Fibroblast of skin of abdomen (primary cell): ENCODE results near the gene CA10.

ENCODE experiments used
- DNase-seq: peaks from one replicate; pipeline ENCODE4 v3.0.0-alpha.2; 2013

CA10 gene

GRCh38 chr17:51855806-51856205 is 302.7 kb downstream of the CA10 start:
- no peak for DNase-seq

DNA sequence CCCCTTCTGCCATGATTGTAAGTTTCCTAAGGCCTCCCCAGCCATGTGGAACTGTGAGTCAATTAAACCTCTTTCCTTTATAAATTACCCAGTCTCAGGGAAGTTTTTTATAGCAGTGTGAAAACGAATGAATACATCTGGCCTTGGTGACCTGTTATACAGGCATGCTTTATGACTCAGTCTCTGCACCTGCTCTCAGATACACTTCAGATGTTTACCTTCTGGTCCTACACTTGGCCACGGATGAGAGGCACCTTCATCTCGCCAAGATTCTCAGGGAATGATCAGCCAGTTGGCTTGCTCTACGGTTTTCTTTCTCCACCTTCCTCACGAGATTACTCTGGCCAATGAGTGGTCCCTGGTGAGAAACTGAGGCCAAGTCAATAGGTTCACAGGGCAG is 304.7 kb downstream of the CA10 start:
- no peak for DNase-seq

DNA sequence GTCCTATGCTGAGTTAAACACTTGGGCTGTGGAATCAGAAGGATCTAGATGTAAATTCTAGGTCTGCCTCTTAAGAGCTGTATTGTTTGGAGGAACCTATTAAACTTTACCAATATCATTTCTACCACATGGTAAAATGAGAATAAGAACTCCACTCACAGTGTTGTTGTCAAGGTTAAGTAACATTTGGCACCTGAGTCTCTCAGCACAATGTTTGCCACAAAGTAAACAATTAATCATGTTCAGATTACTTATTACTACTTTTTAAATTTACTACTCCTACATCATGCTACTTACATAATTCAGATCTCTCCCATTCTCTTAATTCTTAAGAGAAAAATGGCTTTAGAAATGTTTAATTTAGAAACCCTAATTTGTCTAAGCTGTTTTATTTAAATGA is 305.9 kb downstream of the CA10 start:
- DNase-seq: no peak

DNA sequence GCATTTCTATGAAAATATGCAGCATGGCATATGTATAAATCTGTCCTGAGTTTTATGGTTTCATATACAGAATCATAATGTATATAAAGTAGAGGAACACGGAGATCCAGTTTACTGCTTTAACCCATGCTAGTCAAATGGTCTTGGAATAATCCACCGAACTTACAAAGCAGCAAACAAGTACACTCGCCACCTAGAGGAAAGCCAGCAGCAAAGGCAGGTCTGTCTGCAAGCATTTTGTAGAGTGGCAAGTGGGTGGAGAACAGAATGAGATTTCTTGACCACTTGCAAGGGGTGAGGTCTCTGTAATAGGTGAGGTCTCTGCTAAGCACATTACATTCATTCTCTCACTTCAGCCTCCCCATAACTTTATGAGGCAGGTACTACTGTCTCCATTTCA is 308.3 kb downstream of the CA10 start:
- DNase-seq: no peak

- no peak for DNase-seq
These were observed 310.1 kb downstream of the CA10 start for GRCh38 chr17:51848451-51848850.

- no peak for DNase-seq
These were observed 311.9 kb downstream of the CA10 start for GRCh38 chr17:51846566-51846965.

GRCh38 chr17:51845776-51846175 is 312.7 kb downstream of the CA10 start:
- DNase-seq: no peak

DNA sequence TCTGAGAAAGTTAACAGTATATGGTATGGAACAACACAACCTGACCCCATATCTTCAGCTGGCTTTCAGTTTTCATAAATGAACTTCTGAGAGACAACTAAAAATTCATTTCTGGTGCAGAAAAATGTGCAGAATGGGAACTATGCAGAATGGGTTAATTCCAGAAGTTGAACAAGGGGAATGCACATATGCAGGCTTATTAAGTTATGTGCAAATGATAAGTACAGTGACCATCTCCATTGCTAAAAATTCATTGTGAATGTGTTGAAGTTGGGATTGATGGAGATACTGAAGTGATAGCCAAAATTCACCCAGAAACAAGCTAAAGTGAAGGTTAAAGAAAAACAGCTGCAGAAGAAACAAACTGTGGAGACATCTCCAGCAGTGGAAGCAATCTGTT is 315.8 kb downstream of the CA10 start:
- DNase-seq: no peak

DNA sequence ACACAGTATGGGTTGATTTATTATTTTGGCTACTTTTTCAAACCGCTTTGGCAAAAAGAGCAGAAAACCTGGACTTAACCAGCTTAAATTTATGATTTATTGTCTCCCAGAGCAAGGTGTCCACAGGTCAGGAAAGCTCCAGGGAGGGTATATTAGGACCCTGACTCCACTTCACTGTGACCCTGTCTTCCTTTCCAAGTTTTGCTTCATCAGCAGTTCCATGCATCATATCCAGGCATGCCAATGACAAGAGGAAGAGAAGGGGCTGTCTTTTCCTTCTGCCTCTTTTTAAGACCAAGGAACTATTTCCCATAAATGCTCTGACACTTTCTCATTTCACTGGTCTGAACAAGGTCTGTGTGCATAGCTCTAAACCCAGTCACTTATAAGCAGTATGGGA is 316.8 kb downstream of the CA10 start:
- DNase-seq: no peak

- no peak for DNase-seq
These were observed 317.8 kb downstream of the CA10 start for GRCh38 chr17:51840688-51841087.

GRCh38 chr17:51833620-51834019 is 324.9 kb downstream of the CA10 start:
- no peak for DNase-seq

DNA sequence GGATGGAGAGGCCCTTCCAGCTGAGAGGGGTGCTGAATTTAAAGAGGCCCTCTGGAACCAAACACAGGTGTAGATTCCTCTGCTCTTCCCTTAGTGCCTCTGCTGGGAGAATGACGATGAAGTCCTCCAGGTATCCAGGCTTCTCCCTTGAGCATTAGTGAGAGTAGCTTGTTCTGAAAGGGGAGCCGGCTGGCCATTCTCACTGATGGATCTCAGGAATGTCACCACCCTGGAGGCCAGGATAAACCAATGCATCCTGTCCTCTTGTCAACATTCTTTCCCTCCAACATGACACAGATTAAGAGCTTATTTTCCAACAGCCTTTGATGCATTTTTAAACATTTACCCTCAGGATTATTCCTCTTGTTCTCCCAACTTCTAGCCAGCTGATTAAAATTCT is 325.5 kb downstream of the CA10 start:
- DNase-seq: no peak

GRCh38 chr17:51830886-51831285 is 327.6 kb downstream of the CA10 start:
- DNase-seq: no peak

DNA sequence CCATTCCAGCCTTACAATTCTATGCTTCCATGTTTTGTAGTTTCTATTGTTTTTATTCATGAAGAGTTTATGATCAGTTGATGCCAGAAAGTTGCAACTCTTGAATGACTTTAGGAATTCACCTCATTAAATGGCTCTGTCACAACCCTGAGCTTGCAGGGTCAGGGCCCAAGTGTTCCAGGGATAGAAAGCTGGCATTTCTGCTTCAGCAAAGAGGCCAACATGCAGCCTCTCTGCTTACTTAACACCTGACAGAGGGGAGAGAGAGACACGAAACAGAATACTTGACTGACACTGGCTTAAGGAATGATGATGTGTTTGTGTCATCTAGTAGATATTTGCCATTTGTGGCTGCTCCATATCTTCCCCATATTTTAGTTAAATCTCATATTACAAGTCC is 328.1 kb downstream of the CA10 start:
- DNase-seq: no peak

- no peak for DNase-seq
These were observed 329.6 kb downstream of the CA10 start for GRCh38 chr17:51828901-51829300.

DNA sequence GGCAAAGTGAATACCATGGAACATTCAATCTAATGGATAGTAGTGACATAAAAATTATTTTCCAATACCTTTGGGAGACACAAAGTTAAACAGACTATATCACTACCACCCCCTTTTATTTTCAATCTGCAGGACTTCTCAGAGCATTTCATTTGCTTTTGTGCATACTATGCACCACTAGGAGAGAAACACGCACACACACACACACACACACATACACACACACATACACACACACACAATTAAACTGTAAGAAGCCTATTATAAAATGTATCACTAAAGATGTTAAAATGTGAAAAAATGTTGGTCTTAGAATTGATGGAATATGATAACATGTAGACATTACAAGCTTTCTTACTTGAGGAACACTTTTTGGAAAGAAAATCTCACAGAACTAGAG is 331.4 kb downstream of the CA10 start:
- no peak for DNase-seq

DNA sequence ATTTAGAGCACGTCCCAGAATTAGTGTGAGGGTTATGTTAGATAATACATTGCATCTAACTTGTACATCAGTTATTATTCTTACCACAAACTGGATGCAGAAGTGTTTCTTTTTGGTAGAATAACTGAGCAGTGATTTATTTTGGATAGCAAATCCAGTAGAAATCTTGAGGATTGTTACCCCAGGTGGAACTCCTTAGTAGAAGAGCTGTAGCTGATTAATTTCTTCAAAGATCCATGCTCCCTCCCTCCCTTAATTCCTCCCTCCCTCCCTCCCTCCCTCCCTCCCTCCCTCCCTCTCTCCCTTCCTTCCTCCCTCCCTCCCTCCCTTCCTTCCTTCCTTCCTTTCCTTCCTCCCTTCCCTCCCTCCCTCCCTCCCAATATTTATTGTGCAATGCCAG is 337.7 kb downstream of the CA10 start:
- no peak for DNase-seq

GRCh38 chr17:51820252-51820651 is 338.3 kb downstream of the CA10 start:
- DNase-seq: no peak

DNA sequence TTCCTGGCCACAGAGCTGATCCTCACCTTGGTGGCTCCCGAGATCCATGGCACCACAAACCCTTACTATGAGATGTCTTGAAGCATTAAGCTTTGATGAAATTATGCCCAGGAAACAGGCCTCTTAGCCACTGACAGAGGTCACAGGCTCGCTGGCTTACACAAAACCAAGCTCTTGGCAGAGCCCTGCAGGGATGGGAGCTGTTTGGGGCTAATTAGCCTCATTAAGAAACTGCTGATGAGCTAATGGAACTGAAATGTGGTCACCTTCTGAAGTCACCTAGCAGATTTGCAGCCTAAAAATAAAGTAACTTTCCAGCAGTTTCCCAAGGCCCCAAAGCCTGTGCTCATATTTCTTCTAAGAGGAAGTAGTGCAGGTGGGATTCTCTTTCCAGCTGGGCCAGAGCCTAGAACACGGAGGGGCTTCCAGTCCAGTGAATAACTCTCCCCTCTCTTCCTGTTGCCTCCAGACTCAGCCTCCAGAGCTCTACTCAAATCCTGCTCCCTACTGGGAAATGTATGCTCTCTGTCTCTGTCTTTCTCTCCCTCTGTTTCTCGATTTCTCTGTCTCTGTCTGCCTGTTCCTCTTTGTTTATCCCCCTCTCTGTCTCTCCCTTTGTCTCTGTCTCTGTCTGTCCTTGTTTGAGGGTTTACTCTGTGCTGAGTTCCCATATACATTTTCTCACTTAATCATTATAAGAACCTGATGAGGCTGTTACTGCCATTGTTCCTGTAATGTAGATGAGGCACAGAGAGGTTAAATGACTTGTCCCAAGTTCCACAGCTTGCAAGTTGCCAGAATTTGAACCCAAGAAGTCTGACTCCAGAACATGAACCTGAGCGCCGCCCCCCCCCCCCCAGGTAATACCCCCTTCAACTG is 338.9 kb downstream of the CA10 start:
- no peak for DNase-seq

DNA sequence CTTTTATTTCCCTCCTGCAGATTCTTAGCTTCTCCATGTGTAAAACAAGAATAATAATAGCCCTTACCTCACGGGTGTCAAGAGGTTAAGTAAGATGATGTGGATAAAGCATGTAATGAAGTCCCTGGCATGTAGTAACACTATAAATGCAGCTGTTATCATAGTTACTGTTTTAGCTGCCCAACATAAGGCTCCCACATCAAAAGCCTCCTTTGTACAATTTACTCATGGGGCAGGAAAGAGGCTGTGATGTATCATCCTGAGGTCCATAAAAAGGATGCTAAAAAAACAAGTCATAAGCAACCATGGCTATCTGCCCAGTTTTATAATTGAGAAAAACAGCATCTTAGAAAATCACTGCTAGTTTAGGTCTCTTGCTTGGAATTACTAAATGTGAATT is 339.7 kb downstream of the CA10 start:
- no peak for DNase-seq

DNA sequence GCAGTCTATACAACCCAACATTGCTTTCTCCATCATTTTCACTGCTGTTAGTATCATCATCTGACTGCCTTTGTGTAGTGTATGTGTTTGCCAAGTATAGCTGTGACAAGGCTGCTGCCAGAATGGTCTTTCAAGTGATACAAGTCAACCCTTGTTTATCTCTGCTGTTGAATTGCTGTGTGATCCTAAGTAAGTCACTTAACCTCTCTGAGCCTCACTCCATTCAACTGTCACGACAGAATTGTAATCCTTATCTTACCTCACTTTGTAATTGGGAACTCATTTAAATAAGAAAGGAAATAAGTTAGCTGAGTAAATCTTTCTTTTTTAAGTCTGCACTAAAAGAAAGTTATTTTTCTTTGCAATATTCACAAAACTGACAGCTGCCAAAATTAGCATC is 340.6 kb downstream of the CA10 start:
- no peak for DNase-seq

- DNase-seq: no peak
These were observed 341.4 kb downstream of the CA10 start for GRCh38 chr17:51817117-51817516.

- no peak for DNase-seq
These were observed 343.4 kb downstream of the CA10 start for GRCh38 chr17:51815097-51815496.

GRCh38 chr17:51814521-51814920 is 344.0 kb downstream of the CA10 start:
- no peak for DNase-seq

GRCh38 chr17:51813784-51814174 is 344.7 kb downstream of the CA10 start:
- DNase-seq: no peak
